ENCODE measurements around the gene IL31. TPM values are rescaled to one million over a fixed set of nuclear protein-coding genes. Genes with fewer than 3 reads are reported as not detected.

Gene IL31
- total and polyA plus RNA-seq, 4 donors, result not detected

DNA sequence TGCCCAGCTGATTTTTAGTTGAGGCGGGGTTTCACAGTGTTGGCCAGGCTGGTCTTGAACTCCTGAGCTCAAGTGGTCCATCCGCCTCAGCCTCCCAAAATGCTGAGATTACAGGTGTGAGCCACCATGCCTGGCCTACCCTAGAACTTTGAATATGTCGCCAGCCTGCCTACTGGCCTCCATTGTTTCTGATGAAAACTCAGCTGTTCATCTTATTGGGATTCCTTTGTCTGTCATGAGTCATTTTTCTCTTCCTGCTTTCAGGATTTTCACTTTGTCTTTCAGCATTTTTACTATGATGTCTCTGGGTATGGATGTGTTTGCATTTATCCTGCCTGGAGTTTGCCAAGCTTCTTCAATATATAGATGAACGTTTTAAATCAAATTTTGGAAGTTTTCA lies 21.4 kb upstream of the IL31 start:
- DNase-seq (no peak), ATAC-seq (ENCODE audit: insufficient read depth, low FRiP score) (no peak)
- Histone ChIP-seq H3K4me1 (ENCODE audit: control insufficient read depth in 5 of 5, insufficient read depth in 5 of 5, low read length in 5 of 5) (no peaks in the 10 kb centered on the region), H3K27ac (ENCODE audit: low read depth in 1 of 2, low read length in 1 of 2) (no peak overlapping the region), H3K9ac (ENCODE audit: insufficient read depth in 1 of 2, low read length in 2 of 2) (no peak overlapping the region), H3K36me3 (ENCODE audit: control insufficient read depth in 4 of 4, insufficient read depth in 4 of 4, low read length in 4 of 4) (no peaks in the 10 kb centered on the region), H3K4me3 (no peak overlapping the region), H3K27me3 (ENCODE audit: control insufficient read depth in 3 of 3, insufficient read depth in 3 of 3, low read length in 2 of 3) (peaks cover 0 to 12% (median 3%) of the 10 kb centered on the region in 3 donors), H3K9me3 (ENCODE audit: control insufficient read depth in 4 of 4, insufficient read depth in 3 of 4, low read length in 3 of 4) (peaks cover 0 to 3% (median 0%) of the 10 kb centered on the region in 4 donors)
- WGBS, 2 donors, result 92% methylated on average over 4 of the region's 4 CpGs
- TF ChIP-seq, protein P1, sequence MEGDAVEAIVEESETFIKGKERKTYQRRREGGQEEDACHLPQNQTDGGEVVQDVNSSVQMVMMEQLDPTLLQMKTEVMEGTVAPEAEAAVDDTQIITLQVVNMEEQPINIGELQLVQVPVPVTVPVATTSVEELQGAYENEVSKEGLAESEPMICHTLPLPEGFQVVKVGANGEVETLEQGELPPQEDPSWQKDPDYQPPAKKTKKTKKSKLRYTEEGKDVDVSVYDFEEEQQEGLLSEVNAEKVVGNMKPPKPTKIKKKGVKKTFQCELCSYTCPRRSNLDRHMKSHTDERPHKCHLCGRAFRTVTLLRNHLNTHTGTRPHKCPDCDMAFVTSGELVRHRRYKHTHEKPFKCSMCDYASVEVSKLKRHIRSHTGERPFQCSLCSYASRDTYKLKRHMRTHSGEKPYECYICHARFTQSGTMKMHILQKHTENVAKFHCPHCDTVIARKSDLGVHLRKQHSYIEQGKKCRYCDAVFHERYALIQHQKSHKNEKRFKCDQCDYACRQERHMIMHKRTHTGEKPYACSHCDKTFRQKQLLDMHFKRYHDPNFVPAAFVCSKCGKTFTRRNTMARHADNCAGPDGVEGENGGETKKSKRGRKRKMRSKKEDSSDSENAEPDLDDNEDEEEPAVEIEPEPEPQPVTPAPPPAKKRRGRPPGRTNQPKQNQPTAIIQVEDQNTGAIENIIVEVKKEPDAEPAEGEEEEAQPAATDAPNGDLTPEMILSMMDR (IDR thresholded peaks at IDR 0.05; ENCODE audit: control extremely low read depth, extremely low read depth), result no peak

DNA sequence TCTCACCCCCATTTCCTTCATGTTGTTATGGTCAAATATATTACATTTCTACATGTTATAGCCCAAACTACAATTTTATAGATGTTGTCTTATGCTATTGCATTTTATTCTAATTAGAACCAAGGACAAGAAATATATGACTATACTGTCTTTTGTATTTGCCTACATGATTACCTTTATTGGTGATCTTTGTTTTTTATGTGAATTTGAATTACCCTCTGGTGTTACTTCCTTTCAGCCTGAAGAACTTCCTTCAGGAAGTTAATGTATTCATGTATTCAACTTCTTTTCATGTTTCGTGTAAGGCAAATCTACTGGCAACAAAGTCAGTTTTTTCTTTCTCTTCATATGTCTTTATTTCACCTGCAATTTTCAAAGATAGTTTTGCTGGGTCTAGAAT lies 20.8 kb upstream of the IL31 start:
- H3K4me3 ChIP-seq, result no peak overlapping the region
- H3K9ac ChIP-seq (ENCODE audit: insufficient read depth in 1 of 2, low read length in 2 of 2), result no peak overlapping the region
- WGBS, 2 donors, result 65 to 69% methylated on average over 1 of the region's 1 CpG
- TF ChIP-seq, protein P1 (IDR thresholded peaks at IDR 0.05; ENCODE audit: control extremely low read depth, extremely low read depth), result no peak
- peaks cover 0 to 3% (median 0%) of the 10 kb centered on the region in 4 donors for H3K9me3 ChIP-seq (ENCODE audit: control insufficient read depth in 4 of 4, insufficient read depth in 3 of 4, low read length in 3 of 4)
- no peak overlapping the region for H3K27ac ChIP-seq (ENCODE audit: low read depth in 1 of 2, low read length in 1 of 2)
- H3K4me1 ChIP-seq (ENCODE audit: control insufficient read depth in 5 of 5, insufficient read depth in 5 of 5, low read length in 5 of 5), result no peaks in the 10 kb centered on the region
- ATAC-seq (ENCODE audit: insufficient read depth, low FRiP score), result no peak
- no peak for DNase-seq
- H3K27me3 ChIP-seq (ENCODE audit: control insufficient read depth in 3 of 3, insufficient read depth in 3 of 3, low read length in 2 of 3), result peaks cover 0 to 6% (median 1%) of the 10 kb centered on the region in 3 donors
- no peaks in the 10 kb centered on the region for H3K36me3 ChIP-seq (ENCODE audit: control insufficient read depth in 4 of 4, insufficient read depth in 4 of 4, low read length in 4 of 4)

DNA sequence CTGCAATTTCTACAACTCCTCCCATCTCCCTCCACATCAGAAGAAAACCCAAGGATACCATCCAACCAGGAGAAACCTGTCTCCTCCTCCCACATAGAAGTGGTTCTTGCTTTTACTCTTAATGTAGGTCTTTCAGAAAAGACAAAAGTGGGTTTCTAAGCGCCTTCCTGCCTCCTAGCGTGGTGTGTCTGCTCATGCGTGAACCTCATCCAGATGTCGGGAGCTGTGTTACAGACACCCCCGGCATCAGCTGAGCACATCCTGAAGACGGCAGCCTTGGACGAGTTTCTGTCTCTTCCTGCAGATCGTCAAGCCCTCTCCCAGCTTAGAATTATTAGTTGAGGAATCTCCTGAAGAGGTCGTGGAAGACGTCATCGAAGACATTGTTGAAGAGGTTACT lies 18.4 kb upstream of the IL31 start:
- no peak overlapping the region for H3K9ac ChIP-seq (ENCODE audit: insufficient read depth in 1 of 2, low read length in 2 of 2)
- H3K27me3 ChIP-seq (ENCODE audit: control insufficient read depth in 3 of 3, insufficient read depth in 3 of 3, low read length in 2 of 3), result no peaks in the 10 kb centered on the region
- no peak overlapping the region for H3K4me3 ChIP-seq
- DNase-seq, result no peak
- peaks cover 0 to 3% (median 0%) of the 10 kb centered on the region in 4 donors for H3K9me3 ChIP-seq (ENCODE audit: control insufficient read depth in 4 of 4, insufficient read depth in 3 of 4, low read length in 3 of 4)
- H3K4me1 ChIP-seq (ENCODE audit: control insufficient read depth in 5 of 5, insufficient read depth in 5 of 5, low read length in 5 of 5), result no peaks in the 10 kb centered on the region
- no peak overlapping the region for H3K27ac ChIP-seq (ENCODE audit: low read depth in 1 of 2, low read length in 1 of 2)
- TF ChIP-seq, protein P1 (IDR thresholded peaks at IDR 0.05; ENCODE audit: control extremely low read depth, extremely low read depth), result no peak
- ATAC-seq (ENCODE audit: insufficient read depth, low FRiP score), result no peak
- WGBS, 2 donors, result 82 to 91% methylated on average over 11 of the region's 11 CpGs
- no peaks in the 10 kb centered on the region for H3K36me3 ChIP-seq (ENCODE audit: control insufficient read depth in 4 of 4, insufficient read depth in 4 of 4, low read length in 4 of 4)

Data from lung (tissue), 12 donors.